ENCODE results near the gene DERL3. TPM values are rescaled to one million over a fixed set of nuclear protein-coding genes. Genes with fewer than 3 reads are reported as not detected.

Gene DERL3
- total and polyA plus RNA-seq, 2 of the 13 experiments (the other 11 are each of a cell fraction or from before 2014, with no cell fraction given): not detected

- no peak; the same call in 1 of the 2 replicates for TF ChIP-seq ZNF609 (CRISPR knock-in tag; IDR thresholded peaks at IDR 0.05; ENCODE audit: borderline replicate concordance)
- no peak for TF ChIP-seq PPARG (CRISPR knock-in tag; conservative IDR thresholded peaks at IDR 0.05)
- TF ChIP-seq FOXA3 (CRISPR knock-in tag; IDR thresholded peaks at IDR 0.05): no peak; the same call in 1 of the 2 replicates
- no peak for TF ChIP-seq PLSCR1 (CRISPR knock-in tag; IDR thresholded peaks at IDR 0.05; ENCODE audit: borderline replicate concordance)
- TF ChIP-seq ZNF468 (CRISPR knock-in tag; IDR thresholded peaks at IDR 0.05): no peak
- TF ChIP-seq PHF5A (CRISPR knock-in tag; IDR thresholded peaks at IDR 0.05; ENCODE audit: low read depth, unreplicated experiment): no peak
- TF ChIP-seq DDIT3 (CRISPR knock-in tag; IDR thresholded peaks at IDR 0.05): no peak
- TF ChIP-seq PHF21A (CRISPR knock-in tag; IDR thresholded peaks at IDR 0.05): no peak
- no peak for TF ChIP-seq ZNF83 (CRISPR knock-in tag; IDR thresholded peaks at IDR 0.05; ENCODE audit: borderline replicate concordance)
- TF ChIP-seq GABPB1 (CRISPR knock-in tag; IDR thresholded peaks at IDR 0.05): peak; percentile 58; the same call in 1 of the 2 replicates
- no peak for TF ChIP-seq GATA4 (IDR thresholded peaks at IDR 0.05; ENCODE audit: borderline replicate concordance, low read depth)
- TF ChIP-seq CHD4 (IDR thresholded peaks at IDR 0.05; ENCODE audit: borderline replicate concordance, low read length): no peak
- TF ChIP-seq ZNF629 (CRISPR knock-in tag; conservative IDR thresholded peaks at IDR 0.05): no peak; the same call in 1 of the 2 replicates
- TF ChIP-seq PAF1 (CRISPR knock-in tag; IDR thresholded peaks at IDR 0.05): no peak
- no peak for TF ChIP-seq GZF1 (CRISPR knock-in tag; IDR thresholded peaks at IDR 0.05)
- TF ChIP-seq KDM6A (CRISPR knock-in tag; IDR thresholded peaks at IDR 0.05; ENCODE audit: low read depth): no peak
- TF ChIP-seq TMF1 (CRISPR knock-in tag; IDR thresholded peaks at IDR 0.05; ENCODE audit: low read depth): no peak; the same call in 1 of the 2 replicates
- 0 out of 2 replicates have a peak, but pooled peaks have one; percentile 31 for TF ChIP-seq MAZ (IDR thresholded peaks at IDR 0.05; ENCODE audit: borderline replicate concordance, low read depth, low read length)
- TF ChIP-seq MAZ (CRISPR knock-in tag; IDR thresholded peaks at IDR 0.05; ENCODE audit: low read depth): peak; percentile 59; the same call in 1 of the 2 replicates
- TF ChIP-seq PBX3 (CRISPR knock-in tag; IDR thresholded peaks at IDR 0.05; ENCODE audit: borderline replicate concordance): no peak
- TF ChIP-seq GABPA (IDR thresholded peaks at IDR 0.05; ENCODE audit: low read depth, low read length): no peak
- no peak for TF ChIP-seq GABPA (CRISPR knock-in tag; IDR thresholded peaks at IDR 0.05; ENCODE audit: low read depth)
- TF ChIP-seq SRSF9 (IDR thresholded peaks at IDR 0.05; ENCODE audit: borderline replicate concordance, insufficient read depth, low read depth, low read length, poor library complexity, severe bottlenecking): no peak
- no peak for TF ChIP-seq ZNF549 (CRISPR knock-in tag; IDR thresholded peaks at IDR 0.05)
Observed at GRCh38 chr22:23786752-23787599, 51.8 kb downstream of the DERL3 start, which contains the start of gene SMARCB1 (continued).
